Glomerular visceral epithelial cell (primary cell): Measurements from ENCODE around the gene RHOB.
"Not testable (repeated sequence)": the region's sequence is repeated elsewhere in the genome, so short reads cannot be mapped to it uniquely, and the experiment has no call there.

ENCODE experiments used
- DNase-seq: peaks from one replicate; pipeline ENCODE4 v3.0.0-alpha.2; 2016; ENCODE audit errors: extremely low spot score

Gene RHOB

GRCh38 chr2:20422402-20423271 is 24.2 kb upstream of the RHOB start:
- DNase-seq, result no peak

GRCh38 chr2:20423359-20423758 is 23.5 kb upstream of the RHOB start:
- DNase-seq, result no peak

- no peak for DNase-seq
Measured at GRCh38 chr2:20423847-20424246, 23.0 kb upstream of the RHOB start.

- peak; percentile 77 for DNase-seq
Measured at GRCh38 chr2:20424300-20425290, 22.3 kb upstream of the RHOB start.

- DNase-seq, result peak; percentile 76
Measured at GRCh38 chr2:20425371-20425881, 21.4 kb upstream of the RHOB start.

- DNase-seq, result no peak
Measured at GRCh38 chr2:20425884-20426283, 21.0 kb upstream of the RHOB start.

- DNase-seq, result no peak
Measured at GRCh38 chr2:20427931-20428526, 18.8 kb upstream of the RHOB start.

GRCh38 chr2:20428717-20429490 is 18.0 kb upstream of the RHOB start:
- no peak for DNase-seq

- DNase-seq, result no peak
Measured at GRCh38 chr2:20429528-20429927, 17.3 kb upstream of the RHOB start.

GRCh38 chr2:20430035-20430434 is 16.8 kb upstream of the RHOB start:
- DNase-seq, result no peak

- no peak for DNase-seq
Measured at GRCh38 chr2:20430461-20431300, 16.2 kb upstream of the RHOB start.

- no peak for DNase-seq
Measured at GRCh38 chr2:20431301-20431698, 15.6 kb upstream of the RHOB start.

GRCh38 chr2:20431772-20432171 is 15.1 kb upstream of the RHOB start:
- no peak for DNase-seq

GRCh38 chr2:20432714-20433113 is 14.2 kb upstream of the RHOB start:
- DNase-seq, result no peak

- DNase-seq, result no peak
Measured at GRCh38 chr2:20433249-20433648, 13.6 kb upstream of the RHOB start.

GRCh38 chr2:20433946-20434553 is 12.8 kb upstream of the RHOB start:
- DNase-seq, result no peak

GRCh38 chr2:20434588-20435294 is 12.1 kb upstream of the RHOB start:
- no peak for DNase-seq

- not testable (repeated sequence) for DNase-seq
Measured at GRCh38 chr2:20435456-20435855, 11.4 kb upstream of the RHOB start.
